Measurements from ENCODE around the gene PLCB1. TPM values are rescaled to one million over a fixed set of nuclear protein-coding genes. Genes with fewer than 3 reads are reported as not detected.
"Not testable (repeated sequence)": the region's sequence is repeated elsewhere in the genome, so short reads cannot be mapped to it uniquely, and the experiment has no call there.

The PLCB1 gene
- total RNA-seq, 1 donor from 2014 or later, result 7.3 TPM

GRCh38 chr20:8153281-8153908 is 21.3 kb downstream of the PLCB1 start:
- no peak for DNase-seq (ENCODE audit: low spot score)
- intact Hi-C loops (cut with DNase I), result no loop called here

- DNase-seq (ENCODE audit: low spot score), result no peak
- intact Hi-C loops (cut with DNase I), result no loop called here
Observed at GRCh38 chr20:8154638-8155037, 22.6 kb downstream of the PLCB1 start.

- DNase-seq (ENCODE audit: low spot score), result no peak
- intact Hi-C loops (cut with DNase I), result no loop called here
Observed at GRCh38 chr20:8155229-8155628, 23.2 kb downstream of the PLCB1 start.

GRCh38 chr20:8155812-8156211 is 23.7 kb downstream of the PLCB1 start:
- no peak for DNase-seq (ENCODE audit: low spot score)
- intact Hi-C loops (cut with DNase I), result no loop called here

- DNase-seq (ENCODE audit: low spot score), result no peak
- intact Hi-C loops (cut with DNase I), result no loop called here
Observed at GRCh38 chr20:8156235-8157079, 24.4 kb downstream of the PLCB1 start.

GRCh38 chr20:8159217-8159616 is 27.2 kb downstream of the PLCB1 start:
- intact Hi-C loops (cut with DNase I), result not testable (repeated sequence)

GRCh38 chr20:8161264-8162071 is 29.4 kb downstream of the PLCB1 start:
- intact Hi-C loops (cut with DNase I), result no loop called here
- DNase-seq (ENCODE audit: low spot score), result no peak

More at GRCh38 chr20:8159217-8159616, 27.2 kb downstream of the PLCB1 start:
- DNase-seq (ENCODE audit: low spot score), result not testable (repeated sequence)

- intact Hi-C loops (cut with DNase I), result no loop called here
- DNase-seq (ENCODE audit: low spot score), result no peak
Observed at GRCh38 chr20:8162610-8163009, 30.5 kb downstream of the PLCB1 start.

- DNase-seq (ENCODE audit: low spot score), result no peak
- intact Hi-C loops (cut with DNase I), result no loop called here
Observed at GRCh38 chr20:8163543-8163942, 31.5 kb downstream of the PLCB1 start.

- DNase-seq (ENCODE audit: low spot score), result no peak
- intact Hi-C loops (cut with DNase I), result no loop called here
Observed at GRCh38 chr20:8166730-8167129, 34.7 kb downstream of the PLCB1 start.

GRCh38 chr20:8168785-8169288 is 36.8 kb downstream of the PLCB1 start:
- DNase-seq (ENCODE audit: low spot score), result no peak
- intact Hi-C loops (cut with DNase I), result no loop called here

GRCh38 chr20:8170921-8171320 is 38.9 kb downstream of the PLCB1 start:
- intact Hi-C loops (cut with DNase I), result no loop called here
- no peak for DNase-seq (ENCODE audit: low spot score)

GRCh38 chr20:8172191-8172590 is 40.1 kb downstream of the PLCB1 start:
- intact Hi-C loops (cut with DNase I), result no loop called here
- DNase-seq (ENCODE audit: low spot score), result no peak

GRCh38 chr20:8175741-8176675 is 43.9 kb downstream of the PLCB1 start:
- DNase-seq (ENCODE audit: low spot score), result no peak
- intact Hi-C loops (cut with DNase I), result no loop called here

- intact Hi-C loops (cut with DNase I), result no loop called here
- no peak for DNase-seq (ENCODE audit: low spot score)
Observed at GRCh38 chr20:8183526-8183925, 51.5 kb downstream of the PLCB1 start.

GRCh38 chr20:8187740-8188139 is 55.7 kb downstream of the PLCB1 start:
- intact Hi-C loops (cut with DNase I), result no loop called here
- no peak for DNase-seq (ENCODE audit: low spot score)

- DNase-seq (ENCODE audit: low spot score), result no peak
- intact Hi-C loops (cut with DNase I), result no loop called here
Observed at GRCh38 chr20:8190043-8190880, 58.2 kb downstream of the PLCB1 start.

- intact Hi-C loops (cut with DNase I), result no loop called here
- no peak for DNase-seq (ENCODE audit: low spot score)
Observed at GRCh38 chr20:8194721-8195120, 62.7 kb downstream of the PLCB1 start.

Measured in cardiac septum (tissue), 1 donor.